Measurements from ENCODE around the gene STX3.
"Not testable (repeated sequence)": the region's sequence is repeated elsewhere in the genome, so short reads cannot be mapped to it uniquely, and the experiment has no call there.

Gene STX3

GRCh38 chr11:59814021-59814420 is 58.8 kb downstream of the STX3 start:
- ChIA-PET CTCF (interaction anchor here (1.2 kb wide), 1 partner anchor 9 kb away, joined by 5 read pairs; no protein-coding TSS in a partner anchor), POLR2A (interaction anchor here (0.6 kb wide), 1 partner anchor 10 kb away, joined by 6 read pairs; no protein-coding TSS in a partner anchor)
- DNase-seq (ENCODE audit: extremely low spot score): no peak
- no peak for TF ChIP-seq CTCF (IDR thresholded peaks at IDR 0.05; ENCODE audit: control extremely low read depth, extremely low read depth, low read depth, missing control alignments)

- ChIA-PET CTCF (interaction anchor here (1.0 to 3.6 kb wide), 3 partner anchors 9 to 436 kb away, joined by 3 to 18 read pairs (median 4); no protein-coding TSS in a partner anchor), POLR2A (no interaction called here)
- TF ChIP-seq CTCF (IDR thresholded peaks at IDR 0.05; ENCODE audit: control extremely low read depth, extremely low read depth, low read depth, missing control alignments): no peak
- no peak for DNase-seq (ENCODE audit: extremely low spot score)
These were observed 60.6 kb downstream of the STX3 start for GRCh38 chr11:59815754-59816153.

- CTCF ChIA-PET: interaction anchor here (0.9 to 3.6 kb wide), 6 partner anchors 9 to 448 kb away, joined by 3 to 18 read pairs (median 3); no protein-coding TSS in a partner anchor
- POLR2A ChIA-PET; DNase-seq (ENCODE audit: extremely low spot score): not testable (repeated sequence)
These were observed 61.3 kb downstream of the STX3 start for GRCh38 chr11:59816434-59816833.

- no peak for TF ChIP-seq CTCF (IDR thresholded peaks at IDR 0.05; ENCODE audit: control extremely low read depth, extremely low read depth, low read depth, missing control alignments)
- ChIA-PET CTCF (interaction anchor here (1.5 to 3.6 kb wide), 3 partner anchors 10 to 433 kb away, joined by 3 to 18 read pairs (median 4); no protein-coding TSS in a partner anchor), POLR2A (no interaction called here)
- DNase-seq (ENCODE audit: extremely low spot score): no peak
These were observed 63.4 kb downstream of the STX3 start for GRCh38 chr11:59818572-59818971.

- peak; percentile 49 for DNase-seq (ENCODE audit: extremely low spot score)
- TF ChIP-seq CTCF (IDR thresholded peaks at IDR 0.05; ENCODE audit: control extremely low read depth, extremely low read depth, low read depth, missing control alignments): peak; percentile 63
- ChIA-PET CTCF (interaction anchor here (0.7 to 1.4 kb wide), 14 partner anchors 9 to 795 kb away, joined by 3 to 10 read pairs (median 3); partner anchors contain the start of gene MRPL16), POLR2A (no interaction called here)
These were observed 67.9 kb downstream of the STX3 start for GRCh38 chr11:59822989-59823566.

GRCh38 chr11:59829358-59829757 is 74.2 kb downstream of the STX3 start:
- ChIA-PET CTCF (interaction anchor here (0.9 to 1.4 kb wide), 3 partner anchors 12 to 422 kb away, joined by 3 read pairs; no protein-coding TSS in a partner anchor), POLR2A (no interaction called here)
- no peak for DNase-seq (ENCODE audit: extremely low spot score)
- no peak for TF ChIP-seq CTCF (IDR thresholded peaks at IDR 0.05; ENCODE audit: control extremely low read depth, extremely low read depth, low read depth, missing control alignments)

- POLR2A ChIA-PET: no interaction called here
- CTCF ChIA-PET: interaction anchor here (1.2 kb wide), 1 partner anchor 11 kb away, joined by 3 read pairs; no protein-coding TSS in a partner anchor
- TF ChIP-seq CTCF (IDR thresholded peaks at IDR 0.05; ENCODE audit: control extremely low read depth, extremely low read depth, low read depth, missing control alignments): no peak
These were observed 78.4 kb downstream of the STX3 start for GRCh38 chr11:59833602-59834001.

More at GRCh38 chr11:59833602-59834001, 78.4 kb downstream of the STX3 start:
- DNase-seq (ENCODE audit: extremely low spot score): no peak

Measured in GM10248 (cell line).